MV-4-11 (cell line): Measurements from ENCODE around the gene RIN1.
A peak's percentile ranks its signal among the peaks of the same experiment; 100 is the strongest.
"Not testable (repeated sequence)": the region's sequence is repeated elsewhere in the genome, so short reads cannot be mapped to it uniquely, and the experiment has no call there.

Source experiments
- DNase-seq: peaks from one replicate; lab custom pipeline; 2025; lab: John Stamatoyannopoulos, UW

RIN1 gene

DNA sequence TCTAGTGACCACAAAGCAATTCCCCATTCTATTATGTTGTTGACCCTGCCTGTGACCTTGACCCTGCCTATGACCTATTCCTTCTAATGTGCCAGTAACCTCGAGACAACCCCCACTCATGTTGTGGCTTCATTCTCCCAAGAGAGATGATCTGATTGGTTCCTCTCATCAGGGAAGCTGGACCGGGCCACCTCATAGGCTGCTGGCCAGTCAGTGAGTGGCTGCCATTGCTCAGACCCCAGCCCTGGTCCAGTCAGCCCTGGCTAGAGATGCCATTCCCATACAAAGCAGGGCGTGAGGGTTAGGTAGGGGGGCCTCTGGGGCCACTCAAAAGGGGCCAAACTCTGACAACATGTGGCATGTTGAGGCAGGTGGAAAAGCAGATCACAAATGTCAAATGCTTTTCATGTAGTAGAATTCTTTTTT, 23.4 kb upstream of the RIN1 start:
- no peak for DNase-seq

DNA sequence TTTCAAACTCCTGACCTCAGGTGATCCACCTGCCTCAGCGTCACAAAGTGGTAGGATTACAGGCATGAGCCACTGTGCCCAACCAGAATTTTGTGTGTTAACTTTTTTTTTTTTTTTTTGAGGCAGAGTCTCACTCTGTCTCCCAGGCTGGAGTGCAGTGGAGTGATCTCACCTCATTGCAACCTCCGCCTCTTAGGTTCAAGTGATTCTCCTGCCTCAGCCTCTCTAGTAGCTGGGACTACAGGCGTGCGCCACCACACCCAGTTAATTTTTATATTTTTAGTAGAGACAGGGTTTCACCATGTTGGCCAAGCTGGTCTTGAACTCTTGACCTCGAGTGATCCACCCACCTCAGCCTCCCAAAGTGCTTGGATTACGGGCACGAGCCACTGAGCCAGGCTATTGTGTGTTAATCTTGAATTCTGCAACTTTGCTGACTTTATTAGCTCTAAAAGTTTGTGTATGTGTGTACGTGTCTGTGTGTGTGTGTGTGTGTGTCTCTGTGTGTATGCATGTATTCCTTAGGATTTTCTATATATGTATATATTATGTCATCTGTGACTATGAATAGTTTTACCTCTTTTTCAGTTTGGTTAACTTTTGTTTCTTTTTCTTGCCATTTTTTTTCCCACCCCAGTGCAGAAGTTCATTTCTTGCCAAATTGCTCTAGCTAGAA, 14.5 kb upstream of the RIN1 start:
- DNase-seq = not testable (repeated sequence)

DNA sequence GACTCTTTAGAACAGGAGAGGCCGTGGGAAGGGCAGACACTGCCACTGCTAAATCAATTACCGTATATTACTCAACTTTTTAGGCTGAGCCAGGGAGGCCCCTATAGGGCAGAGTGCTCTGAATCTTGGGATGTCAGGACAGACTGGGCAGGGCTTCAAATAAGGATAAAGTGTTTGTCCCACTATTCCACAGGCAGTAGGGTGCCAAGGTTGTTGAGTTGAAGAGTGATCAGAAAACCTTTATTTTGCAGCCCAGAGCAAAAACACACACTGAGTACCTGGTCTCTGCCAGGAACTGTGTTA, 12.8 kb upstream of the RIN1 start:
- no peak for DNase-seq

DNA sequence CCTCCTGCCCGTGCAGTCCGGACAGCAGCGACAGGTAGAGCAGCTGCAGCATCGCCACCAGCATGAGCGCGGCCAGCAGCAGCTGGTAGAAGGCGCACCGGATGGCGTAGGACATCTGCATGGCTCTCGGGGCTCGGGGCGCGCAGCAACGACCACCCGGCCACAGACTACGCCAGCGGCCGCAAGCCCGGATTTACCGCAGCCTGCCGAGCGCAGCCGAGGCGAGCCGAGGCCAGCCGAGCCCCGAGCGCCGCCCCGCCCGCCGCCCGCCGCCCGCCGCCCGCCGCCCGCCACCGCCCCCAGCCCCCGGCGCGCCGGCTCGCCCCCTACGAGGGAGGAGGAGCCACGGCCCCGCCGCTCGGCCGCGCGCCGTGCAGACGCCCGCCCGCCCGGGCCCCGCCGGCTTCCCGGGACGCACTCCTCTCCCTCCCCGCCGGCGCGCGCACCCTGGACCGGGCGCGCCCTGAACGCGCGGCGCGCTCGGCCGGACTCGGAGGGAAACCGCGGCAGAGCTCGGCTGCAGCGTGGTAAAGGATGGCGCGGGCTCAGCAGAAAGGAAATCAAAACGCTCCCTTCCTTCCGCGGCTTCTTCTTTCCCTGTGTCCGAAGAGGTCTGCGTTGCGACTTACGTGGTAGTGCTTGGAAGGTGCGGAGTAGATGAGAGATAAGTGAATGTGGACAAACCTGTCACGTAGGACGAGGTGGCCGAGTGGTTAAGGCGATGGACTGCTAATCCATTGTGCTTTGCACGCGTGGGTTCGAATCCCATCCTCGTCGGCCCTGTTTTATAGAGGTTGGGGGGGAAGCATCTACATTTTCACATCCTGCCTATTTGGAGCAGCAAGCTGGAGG, 11.4 kb upstream of the RIN1 start, which contains the start of gene B4GAT1:
Gene B4GAT1, minus strand, starts transcription at position 205 of the 852 bp plus-strand sequence. Its CDS starts 84 bp downstream, at position 121.
- DNase-seq = peak; percentile 76

DNA sequence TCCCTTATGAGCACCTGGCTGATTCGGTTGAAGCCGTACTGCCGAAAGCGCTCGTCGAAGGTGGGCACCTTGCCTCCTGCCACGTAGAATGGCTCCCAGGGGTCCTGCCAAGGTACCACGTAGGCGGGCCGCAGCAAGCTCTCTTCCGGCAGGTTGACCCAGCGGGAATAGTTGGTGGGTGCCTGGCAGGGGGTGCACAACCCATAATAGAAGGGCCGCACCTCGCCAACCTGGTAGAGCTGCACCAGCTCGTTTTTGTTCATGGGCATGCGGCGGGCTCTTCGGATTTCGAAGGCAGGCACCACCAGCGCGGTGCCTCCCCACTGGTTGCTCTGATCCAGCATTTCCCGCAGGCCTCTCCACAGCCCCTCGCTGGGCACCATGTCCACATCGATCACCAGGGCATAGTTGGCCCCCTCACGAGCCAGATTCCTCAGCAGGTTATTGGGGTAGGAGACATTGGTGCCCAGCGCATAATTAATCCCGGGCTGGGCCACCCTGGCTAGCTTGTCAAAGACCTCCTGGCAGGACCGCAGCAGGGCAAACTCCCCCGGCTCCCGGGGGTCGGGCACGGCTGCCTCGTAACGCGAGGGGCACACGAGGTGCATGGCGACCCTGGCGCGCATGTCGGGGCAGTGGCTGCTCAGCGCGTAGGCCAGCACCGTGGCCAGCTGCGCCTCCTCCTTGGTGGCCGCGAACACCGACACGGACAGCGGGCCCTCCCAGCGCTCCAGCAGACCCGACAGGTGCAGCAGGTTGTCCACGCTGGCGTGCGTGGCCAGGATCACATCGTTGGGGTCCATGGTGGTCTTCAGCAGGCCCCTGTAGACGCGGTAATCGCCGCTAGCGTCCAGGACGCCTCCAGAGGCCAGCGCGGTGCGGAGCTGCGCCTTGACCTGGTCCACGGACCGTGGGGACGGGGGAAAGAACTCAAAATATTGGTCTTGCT, 10.5 kb upstream of the RIN1 start:
- DNase-seq = no peak

DNA sequence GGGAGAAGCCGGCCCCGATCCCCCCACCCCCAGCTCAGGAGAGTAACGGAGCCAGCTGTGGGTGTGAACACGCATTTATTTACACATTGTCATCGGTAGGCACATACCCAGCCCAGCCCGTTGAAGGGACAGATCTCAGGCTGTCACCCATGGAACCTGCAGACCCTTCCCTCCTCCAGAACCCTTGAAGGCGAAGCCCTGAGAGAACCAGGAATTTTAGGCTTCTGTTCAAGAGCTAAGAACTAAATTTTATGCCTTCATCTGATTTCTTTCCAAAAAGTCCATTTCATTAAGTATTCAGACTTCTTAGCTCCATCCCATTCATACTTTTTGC, 9.0 kb upstream of the RIN1 start:
- DNase-seq = no peak

DNA sequence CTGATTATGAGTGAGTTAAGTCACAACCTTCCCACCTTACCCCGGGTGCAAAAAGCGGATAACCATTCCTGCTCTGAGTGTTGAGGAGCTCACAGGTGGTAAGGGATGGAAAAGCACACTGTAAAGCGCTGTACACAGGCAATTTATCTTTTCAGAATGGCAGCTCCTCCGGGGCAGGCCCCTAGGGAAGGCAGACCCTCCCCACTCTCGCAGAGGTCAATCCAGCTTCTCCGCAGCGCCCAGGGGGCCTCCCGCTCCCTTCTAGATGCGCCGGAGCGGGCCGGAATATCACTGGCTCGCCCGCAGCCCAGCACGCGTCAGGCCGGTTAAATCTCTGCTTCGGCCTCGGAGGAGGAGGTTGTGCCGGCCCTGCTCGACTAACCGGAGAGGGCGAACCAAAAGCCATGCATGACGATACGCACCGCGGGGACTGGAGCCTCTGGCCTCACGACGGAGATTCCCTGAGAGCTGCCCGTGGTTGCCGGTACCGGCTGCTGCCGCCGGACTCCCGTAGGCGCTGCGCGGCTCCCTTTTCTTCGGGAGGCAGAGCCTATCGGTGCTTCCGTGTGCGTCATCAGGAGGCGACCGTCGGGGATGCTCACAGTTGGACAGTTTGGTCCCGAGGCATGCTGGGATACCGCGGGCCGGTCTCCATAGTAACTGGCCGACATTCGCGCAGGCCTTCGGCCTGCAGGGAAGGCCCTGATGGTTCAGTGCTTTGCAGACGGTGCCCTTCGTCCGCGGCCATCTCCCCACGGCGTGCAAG, 8.5 kb upstream of the RIN1 start, which contains the start of gene BRMS1:
Gene BRMS1, minus strand, starts transcription at position 555 of the 766 bp plus-strand sequence. CDS start 2,870 bp downstream, outside the sequence.
- peak; percentile 95 for DNase-seq

DNA sequence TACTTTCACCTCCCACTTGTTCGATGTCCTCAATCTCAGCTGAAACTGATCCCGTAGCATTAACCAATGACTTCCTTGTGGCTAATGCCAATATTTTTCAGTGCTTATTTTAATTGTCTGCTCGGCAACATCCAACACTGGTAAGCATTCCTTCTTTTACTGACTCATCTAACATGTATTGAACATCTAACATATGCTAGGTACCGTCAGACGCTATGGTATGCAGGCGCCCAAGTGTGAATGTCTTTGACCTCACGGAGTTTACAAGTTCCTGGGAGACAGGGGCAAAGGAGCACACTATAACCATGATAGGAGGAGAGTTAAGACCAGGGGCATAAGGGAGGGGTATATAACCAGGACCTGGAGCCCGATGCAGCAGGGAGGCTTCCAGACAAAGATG, 6.9 kb upstream of the RIN1 start:
- no peak for DNase-seq

DNA sequence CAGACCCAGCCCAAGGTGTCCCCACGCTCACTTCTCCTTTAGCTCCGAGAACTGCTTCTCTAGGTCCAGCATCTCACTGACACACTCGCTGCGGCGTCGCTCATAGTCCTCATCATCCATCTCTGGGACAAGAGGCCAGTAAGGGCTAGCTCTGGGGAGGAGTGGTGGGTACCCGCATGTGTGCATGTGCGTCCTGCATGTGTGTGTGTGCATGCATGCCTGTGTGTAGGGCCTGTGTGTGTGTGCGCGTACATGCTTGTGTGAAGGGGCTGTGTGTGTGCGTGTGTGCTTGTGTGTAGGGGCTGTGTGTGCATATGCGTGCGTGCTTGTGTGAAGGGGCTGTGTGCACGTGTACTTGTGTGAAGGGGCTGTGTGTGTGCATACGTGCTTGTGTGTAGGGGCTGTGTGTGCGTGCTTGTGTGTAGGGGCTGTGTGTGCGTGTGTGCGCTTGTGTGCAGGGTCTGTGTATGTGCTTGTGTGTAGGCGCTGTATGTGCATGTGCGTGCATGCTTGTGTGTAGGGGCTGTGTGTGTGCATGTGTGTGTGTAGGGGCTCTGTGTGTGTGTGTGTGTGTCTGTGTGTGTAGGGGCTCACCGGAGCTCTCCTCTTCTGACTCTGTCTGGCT, 5.4 kb upstream of the RIN1 start:
- DNase-seq = no peak

DNA sequence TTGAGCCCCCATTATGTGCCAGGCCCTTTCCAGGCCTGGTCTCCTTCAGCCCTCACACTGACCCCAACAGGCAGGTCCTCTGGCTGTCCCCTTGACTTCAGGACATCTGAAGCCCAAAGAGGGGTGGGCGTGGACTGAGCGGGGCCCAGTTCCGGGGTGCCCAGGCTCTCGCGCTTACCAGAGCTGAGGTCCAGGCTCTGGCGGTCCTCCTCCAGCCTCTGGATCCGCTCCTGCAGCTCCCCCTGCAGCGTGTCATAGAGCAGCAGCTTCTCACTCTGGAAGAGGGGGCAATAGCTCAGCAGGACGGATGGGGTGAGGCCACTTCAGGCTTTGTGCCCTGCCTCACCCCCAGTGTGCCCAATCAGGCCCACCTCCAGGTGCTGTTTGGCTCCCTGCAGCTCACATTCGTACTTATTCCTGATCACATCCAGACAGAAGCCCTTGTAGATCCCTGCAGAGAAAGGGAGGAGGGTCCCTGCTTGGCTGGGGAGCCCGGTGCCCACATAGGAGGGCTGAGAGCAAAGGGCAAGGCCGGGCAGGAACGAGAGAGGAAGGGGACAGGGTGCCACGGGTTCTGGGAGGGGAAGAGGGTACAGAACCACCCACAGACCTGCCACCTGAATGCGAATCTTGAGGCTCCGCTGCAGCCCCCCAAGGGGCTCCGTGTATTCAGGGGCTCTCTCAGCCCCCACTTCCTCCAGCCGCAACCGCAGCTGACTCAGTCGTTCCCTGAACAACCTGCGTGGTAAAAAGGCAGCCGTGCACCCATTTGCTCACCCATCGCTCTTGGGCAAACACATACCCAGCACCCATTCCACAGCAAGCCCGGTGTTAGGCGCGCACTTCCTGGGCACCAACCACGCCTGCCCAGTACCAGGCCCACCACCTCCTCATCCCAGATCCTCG, 4.6 kb upstream of the RIN1 start:
- no peak for DNase-seq

DNA sequence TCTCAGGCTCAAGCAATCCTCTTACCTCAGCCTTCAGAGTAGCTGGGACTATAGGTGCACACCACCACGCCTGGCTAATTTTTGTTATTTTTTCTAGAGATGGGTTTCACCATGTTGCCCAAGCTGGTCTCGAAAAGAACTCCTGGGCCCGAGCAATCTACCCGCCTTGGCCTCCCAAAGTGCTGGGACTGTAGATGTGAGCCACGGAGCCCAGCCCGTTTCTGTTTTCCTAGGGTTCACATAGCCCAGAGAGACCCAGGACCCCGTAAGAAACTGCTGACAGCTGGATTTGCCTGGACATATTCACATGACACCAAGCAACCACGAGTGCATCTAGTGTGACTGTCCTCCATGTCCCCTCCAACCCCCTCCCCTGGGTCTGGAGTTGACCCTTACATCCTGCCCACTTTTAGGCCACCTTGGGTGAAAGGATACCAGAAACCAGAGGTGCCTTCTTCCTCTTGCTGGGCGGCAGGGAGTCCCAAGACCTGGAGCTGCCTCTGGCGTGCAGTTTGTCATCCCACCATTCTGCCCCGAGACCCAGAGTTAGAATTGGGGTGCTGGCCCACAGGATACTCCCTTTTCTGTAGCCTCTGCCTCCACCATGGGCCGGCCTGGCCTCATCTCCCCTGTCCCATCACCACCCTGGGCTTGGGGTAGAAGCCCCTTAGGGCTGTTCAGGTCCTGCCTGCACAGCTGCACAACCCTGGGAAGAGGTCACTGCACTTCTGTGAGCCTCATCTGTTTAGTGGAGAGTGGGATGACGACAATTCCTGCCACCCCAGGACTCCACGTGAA, 3.7 kb upstream of the RIN1 start:
- DNase-seq = no peak

DNA sequence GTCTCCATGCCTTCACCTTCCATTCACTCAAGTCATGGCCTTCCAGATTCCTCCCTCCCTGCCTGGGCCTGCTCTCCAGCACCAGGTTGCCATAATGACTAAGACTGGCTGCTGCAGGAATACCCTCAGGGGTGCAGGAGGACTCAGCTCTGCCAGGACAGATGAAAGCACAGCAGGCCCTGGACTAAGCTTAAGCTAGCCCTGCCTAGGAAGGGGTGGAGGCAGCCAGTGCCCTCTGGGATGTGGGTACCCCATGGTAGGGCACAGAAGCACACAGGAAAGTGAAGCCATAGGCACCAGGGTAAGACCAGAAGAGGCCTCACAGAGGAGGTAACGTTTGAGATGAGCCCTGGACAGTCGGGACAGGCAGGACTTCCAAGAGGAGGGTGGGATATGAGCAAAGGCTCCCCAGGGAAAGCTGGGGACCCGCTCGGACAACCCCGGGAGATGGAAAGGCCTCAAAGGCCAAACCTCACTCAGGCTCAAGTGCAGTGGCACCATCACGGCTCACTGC, 3.0 kb upstream of the RIN1 start:
- no peak for DNase-seq

DNA sequence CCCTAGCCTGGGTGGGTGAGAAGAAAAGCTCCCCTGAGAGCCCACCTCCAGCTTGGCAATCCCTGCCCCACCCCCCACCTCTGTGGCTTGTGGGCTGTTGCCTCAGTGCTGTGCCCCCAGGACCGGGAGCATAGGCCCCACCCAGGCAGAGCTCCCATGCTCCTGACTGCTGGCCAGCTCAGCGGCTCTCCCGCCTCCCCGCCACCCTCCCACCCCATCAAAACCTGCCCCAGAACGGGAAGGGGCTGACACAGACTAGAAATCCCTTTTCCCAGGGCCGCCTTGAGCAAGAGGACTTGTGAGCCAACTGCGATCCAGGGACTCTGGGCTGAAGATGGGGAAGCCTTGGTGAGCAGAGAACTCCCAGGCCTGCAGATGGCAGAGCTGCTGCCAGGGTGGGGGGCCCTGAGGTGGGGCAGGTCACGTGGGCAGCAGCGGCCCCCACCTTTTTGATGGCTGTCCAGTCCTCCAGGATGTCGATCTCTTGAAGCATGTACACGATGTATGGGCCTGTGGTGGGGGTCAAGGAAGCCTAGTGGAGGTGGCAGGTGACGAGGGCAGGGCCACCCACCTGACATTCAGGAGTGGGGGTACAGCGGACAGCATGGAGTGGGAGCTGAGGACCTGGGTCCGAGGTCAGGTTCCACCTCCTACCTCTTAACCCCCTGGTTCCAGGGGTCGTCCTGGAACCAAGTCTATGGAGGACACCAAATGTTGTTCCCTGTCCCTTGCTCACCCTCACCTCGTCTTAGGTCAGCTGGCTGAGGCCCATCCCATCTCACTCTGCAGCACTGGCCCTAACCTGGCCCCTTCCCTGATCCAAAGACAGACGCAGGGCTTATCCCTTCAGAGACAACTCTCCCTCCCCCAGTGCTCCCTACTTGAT, 2.3 kb upstream of the RIN1 start:
- DNase-seq = no peak

DNA sequence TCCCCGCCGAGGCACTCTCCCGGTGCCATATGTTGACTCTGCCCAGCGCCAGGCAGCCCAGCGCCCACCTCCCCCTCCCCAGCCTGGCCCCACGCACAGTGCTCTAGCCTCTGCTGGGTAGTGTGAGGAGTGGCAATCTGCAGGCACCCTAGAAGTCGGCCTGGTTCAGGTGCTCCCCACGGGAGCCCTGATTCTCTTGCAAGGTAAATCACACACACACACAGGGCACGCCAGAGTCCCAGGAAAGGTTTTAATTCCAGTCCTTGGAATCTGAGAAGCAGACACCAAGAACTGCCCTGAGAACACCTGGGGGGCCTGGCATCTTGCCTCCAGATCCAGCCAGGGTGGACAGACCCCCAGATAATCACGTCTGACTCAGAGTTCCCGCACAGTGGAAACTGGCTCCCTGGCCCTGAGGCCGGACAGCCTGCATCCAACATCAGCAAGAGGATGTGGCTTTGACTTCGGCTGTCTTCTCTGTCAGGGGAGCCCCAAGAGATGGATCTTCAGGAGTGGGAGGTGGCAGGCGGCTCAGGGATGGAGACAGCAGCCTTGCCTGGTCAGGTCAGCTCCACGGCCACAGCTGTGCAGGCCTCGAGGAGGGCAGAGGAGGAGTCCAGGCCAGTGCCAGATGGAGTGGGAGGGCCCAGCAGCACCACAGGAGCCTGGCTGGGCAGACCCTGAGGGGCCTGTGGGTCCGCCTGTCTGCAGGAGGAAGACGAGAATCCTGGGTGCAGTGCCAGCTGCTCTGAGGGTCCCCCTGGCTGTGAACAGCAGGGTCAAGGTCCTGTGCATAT, 1.1 kb upstream of the RIN1 start:
- DNase-seq = no peak

DNA sequence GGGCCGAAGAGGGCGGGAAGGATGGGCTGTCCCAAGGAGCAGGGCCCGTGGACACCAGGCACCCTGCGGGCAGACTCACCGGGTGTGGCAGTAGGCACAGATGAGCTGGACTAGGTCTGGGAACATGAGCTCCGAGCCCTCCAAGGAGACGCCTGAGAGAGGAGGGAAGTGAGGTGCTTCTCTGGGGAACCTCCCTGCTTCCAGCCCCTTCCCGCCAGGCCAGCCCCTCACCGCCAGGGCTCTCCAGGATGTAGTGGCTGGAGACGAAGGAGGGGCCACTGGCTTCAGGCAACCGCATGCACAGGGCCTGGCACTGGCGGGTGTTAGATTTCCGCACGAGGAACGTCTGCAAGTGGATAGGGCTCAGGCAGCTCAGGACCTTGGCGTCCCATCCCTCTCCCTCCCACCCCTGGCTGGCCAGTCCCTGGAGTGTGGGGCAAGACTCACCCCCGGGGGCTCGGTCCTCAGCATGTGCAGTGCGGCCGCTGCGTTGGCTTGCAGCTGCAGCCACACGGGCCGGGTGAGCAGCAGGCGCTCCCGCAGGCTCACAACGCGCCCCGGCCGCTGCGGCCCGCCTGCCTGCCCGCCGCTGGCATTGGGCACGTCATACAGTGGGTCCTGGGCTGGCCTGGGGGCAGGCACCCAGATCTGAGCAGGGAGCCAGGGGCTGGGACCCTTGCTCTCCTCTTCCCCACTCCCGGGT, 552 bp downstream of the RIN1 start:
- DNase-seq = peak; percentile 40

DNA sequence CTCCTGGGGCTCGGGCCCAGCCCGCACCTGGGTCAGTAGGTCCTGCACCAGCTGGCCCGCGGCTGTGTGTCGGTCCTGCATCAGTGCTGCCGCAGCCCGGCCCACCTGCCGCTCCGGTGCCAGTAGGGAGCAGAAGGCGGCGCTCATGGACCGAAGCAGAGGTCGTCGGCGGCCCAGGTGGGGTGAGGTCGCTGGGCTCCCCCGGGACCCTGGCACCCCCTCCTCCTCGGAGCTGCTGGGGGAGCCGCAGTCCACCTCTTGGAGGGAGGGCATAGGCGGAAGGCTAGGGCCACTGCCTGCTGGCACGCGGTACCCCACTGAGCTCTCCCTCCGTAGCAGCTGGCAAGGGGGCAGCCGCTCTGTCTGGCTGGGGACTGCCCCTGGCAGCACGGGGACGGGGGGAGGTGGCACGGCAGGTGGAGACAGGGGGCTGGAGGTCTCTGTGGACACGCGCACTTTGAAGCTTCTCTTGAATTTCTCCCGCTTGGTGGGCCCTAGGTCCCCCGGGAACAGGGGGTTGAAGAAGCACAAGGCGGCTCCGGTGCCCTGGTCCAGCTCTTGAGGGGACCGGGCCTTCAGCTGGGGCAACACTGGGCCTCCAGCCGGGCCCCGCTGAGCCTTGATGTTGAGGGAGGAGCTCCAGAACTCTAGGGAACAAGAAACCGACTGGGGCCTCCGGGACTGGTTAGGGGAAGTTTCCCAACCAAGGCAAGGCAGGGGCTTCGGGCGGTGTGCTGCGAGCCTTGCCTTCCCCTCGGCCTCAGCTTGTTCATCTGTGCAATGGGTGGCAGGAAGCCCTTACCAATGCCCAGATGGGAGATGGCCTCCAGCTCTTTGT, 1.4 kb downstream of the RIN1 start:
- DNase-seq = peak; percentile 61
